Smooth muscle cell (in vitro differentiated cells): ENCODE results near the gene TMPRSS5. TPM values are rescaled to one million over a fixed set of nuclear protein-coding genes. Genes with fewer than 3 reads are reported as not detected.

Experiments used
- DNase-seq: peaks from one replicate; lab custom pipeline; 2025; ENCODE audit not compliant: unreplicated experiment; lab: John Stamatoyannopoulos, UW
- H2AFZ ChIP-seq: fragments of 200-600 bp; sonication (generic); 2 replicates; pipeline ENCODE4 v1.6.0; 2016; ENCODE audit warnings: antibody characterized with exemption, low read depth, mild to moderate bottlenecking
- H3F3A ChIP-seq: fragments of 200-600 bp; sonication (generic); 2 replicates; pipeline ENCODE4 v1.6.0; 2017; ENCODE audit warnings: antibody characterized with exemption, low read depth
- H3K27ac ChIP-seq: fragments of 200-600 bp; sonication (generic); 2 replicates; pipeline ENCODE4 v1.5.1; 2016; ENCODE audit warnings: low read depth, mild to moderate bottlenecking
- H3K27me3 ChIP-seq: fragments of 200-600 bp; sonication (generic); 2 replicates; pipeline ENCODE4 v1.6.1; 2016; ENCODE audit warnings: low read depth, mild to moderate bottlenecking
- H3K36me3 ChIP-seq: fragments of 200-600 bp; sonication (generic); 2 replicates; pipeline ENCODE4 v1.5.1; 2016; ENCODE audit warnings: low read depth
- H3K4me1 ChIP-seq: fragments of 200-600 bp; sonication (generic); 2 replicates; pipeline ENCODE4 v1.5.1; 2016; ENCODE audit warnings: low read depth
- H3K4me2 ChIP-seq: fragments of 200-600 bp; sonication (generic); 2 replicates; pipeline ENCODE4 v1.6.0; 2016; ENCODE audit warnings: mild to moderate bottlenecking
- H3K4me3 ChIP-seq: fragments of 200-600 bp; sonication (generic); 2 replicates; pipeline ENCODE4 v1.5.1; 2016; ENCODE audit warnings: mild to moderate bottlenecking
- H3K79me2 ChIP-seq: fragments of 200-600 bp; sonication (generic); 2 replicates; pipeline ENCODE4 v1.6.0; 2016; ENCODE audit warnings: low read depth, mild to moderate bottlenecking
- H3K9ac ChIP-seq: fragments of 200-600 bp; sonication (generic); 2 replicates; pipeline ENCODE4 v1.6.0; 2016; ENCODE audit warnings: low read depth
- H3K9me3 ChIP-seq: fragments of 200-600 bp; sonication (generic); replicated peaks from 2 replicates; pipeline ENCODE4 v1.5.1; 2016; ENCODE audit warnings: low read depth
- H4K20me1 ChIP-seq: fragments of 200-600 bp; sonication (generic); 2 replicates; pipeline ENCODE4 v1.6.0; 2016; ENCODE audit warnings: low read depth
- CTCF ChIP-seq: fragments of 200-600 bp; sonication (generic); IDR thresholded peaks from 2 replicates; pipeline ENCODE4 v1.5.1; 2017; ENCODE audit warnings: borderline replicate concordance, mild to moderate bottlenecking, antibody characterized with exemption; ENCODE audit not compliant: insufficient read depth, poor library complexity, severe bottlenecking
- WGBS: methylation state at CpG from one replicate; pipeline ENCODE4 v1.1.7; 2016; ENCODE audit warnings: low lambda C conversion rate; 5-methylcytosine and 5-hydroxymethylcytosine counted together
- polyA plus RNA-seq: library from polyadenylated mRNA; unstranded; fragments of >200 nt; fragmentation: Nextera tagmentation; extraction: Ambion mirVana; gene quantifications from 2 replicates; pipeline ENCODE4 v1.2.1, GENCODE V29; 2016
- total RNA-seq: library from RNA; depleted of rRNA; stranded (reverse); fragments of >200 nt; gene quantifications from 2 replicates; pipeline ENCODE4 v1.2.3, GENCODE V29; 2014

TMPRSS5 gene
- total and polyA plus RNA-seq, 2 experiments from 2014 or later, result 0.43 TPM; not detected in 1

DNA sequence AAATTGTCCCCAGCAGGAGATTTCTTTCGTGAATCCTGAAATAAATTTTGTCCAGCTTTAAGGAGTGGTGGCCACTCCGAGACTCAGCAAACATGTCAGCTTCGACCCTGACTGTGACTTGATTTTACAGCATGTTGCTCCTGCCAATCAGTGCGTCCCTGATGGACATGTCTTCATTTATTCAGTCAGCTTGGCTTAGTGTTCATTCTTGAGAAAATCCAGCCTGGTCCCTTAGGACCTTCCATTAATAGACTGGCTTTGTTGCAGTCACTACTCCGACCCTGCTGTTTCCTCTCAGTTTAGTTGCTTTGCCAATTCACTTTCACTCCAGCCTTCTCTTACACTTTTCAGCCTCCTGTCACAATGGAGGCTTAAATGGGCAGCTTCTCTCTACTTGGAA, 30.5 kb downstream of the TMPRSS5 start:
- 50% methylated on average over 5 of the region's 5 CpGs for WGBS
- no peaks in the 10 kb centered on the region for H3K79me2 ChIP-seq
- H3K27me3 ChIP-seq, result no peaks in the 10 kb centered on the region
- peaks cover 3% of the 10 kb centered on the region for H4K20me1 ChIP-seq
- H3K4me2 ChIP-seq, result peak overlapping the region; percentile 59
- H3K36me3 ChIP-seq, result no peaks in the 10 kb centered on the region
- peak overlapping the region; percentile 39 for H3K27ac ChIP-seq
- H3K4me1 ChIP-seq, result peaks cover 15% of the 10 kb centered on the region
- DNase-seq, result no peak
- H3K9ac ChIP-seq, result no peak overlapping the region
- H3F3A ChIP-seq, result peaks cover 12% of the 10 kb centered on the region
- no peak overlapping the region for H2AFZ ChIP-seq
- no peaks in the 10 kb centered on the region for H3K9me3 ChIP-seq
- no peak overlapping the region for H3K4me3 ChIP-seq
- TF ChIP-seq CTCF, result no peak

DNA sequence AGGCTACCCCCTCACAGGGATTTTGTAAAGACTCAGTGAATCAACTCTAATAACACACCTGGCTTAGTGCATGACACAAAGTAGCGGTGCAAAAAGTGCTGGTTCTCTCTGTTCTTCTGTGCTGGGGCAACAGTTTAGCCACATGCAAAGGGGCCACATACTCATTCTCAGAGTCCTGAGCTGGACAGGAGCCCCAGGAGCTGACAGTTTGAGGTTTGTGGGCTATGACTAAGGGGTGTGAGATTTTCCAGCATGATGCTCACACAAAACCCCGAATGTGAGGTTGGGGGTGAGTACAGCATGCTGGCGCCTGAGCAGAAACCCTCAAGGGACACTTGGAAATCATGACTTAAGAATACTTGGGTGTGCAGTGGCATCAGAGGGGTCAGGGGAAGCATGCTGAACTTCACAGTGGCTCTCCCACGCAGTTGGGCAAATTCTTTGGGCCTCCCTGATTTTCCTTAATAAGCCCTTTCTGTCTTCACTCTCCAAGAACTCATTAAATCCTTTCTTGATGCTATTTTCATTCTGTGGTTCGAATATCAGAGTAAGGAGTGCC, 31.0 kb downstream of the TMPRSS5 start:
- no peak overlapping the region for H3K9ac ChIP-seq
- no peak overlapping the region for H2AFZ ChIP-seq
- no peaks in the 10 kb centered on the region for H3K27me3 ChIP-seq
- H3K4me2 ChIP-seq, result peak overlapping the region; percentile 59
- peaks cover 3% of the 10 kb centered on the region for H4K20me1 ChIP-seq
- H3K36me3 ChIP-seq, result no peaks in the 10 kb centered on the region
- no peaks in the 10 kb centered on the region for H3K9me3 ChIP-seq
- WGBS, result 15% methylated on average over 5 of the region's 5 CpGs
- peaks cover 12% of the 10 kb centered on the region for H3F3A ChIP-seq
- peaks cover 15% of the 10 kb centered on the region for H3K4me1 ChIP-seq
- no peak overlapping the region for H3K4me3 ChIP-seq
- no peak for DNase-seq
- H3K27ac ChIP-seq, result peak overlapping the region; percentile 39
- H3K79me2 ChIP-seq, result no peaks in the 10 kb centered on the region
- TF ChIP-seq CTCF, result no peak

- H2AFZ ChIP-seq, result no peak overlapping the region
- DNase-seq, result no peak
Observed at GRCh38 chr11:113674397-113674685, 31.8 kb downstream of the TMPRSS5 start.

More at GRCh38 chr11:113674397-113674685, 31.8 kb downstream of the TMPRSS5 start:
- TF ChIP-seq CTCF, result no peak
- H3K4me1 ChIP-seq, result peaks cover 15% of the 10 kb centered on the region
- 86% methylated on average over 3 of the region's 3 CpGs for WGBS
- H3K4me3 ChIP-seq, result no peak overlapping the region
- H3K4me2 ChIP-seq, result peak overlapping the region; percentile 59
- H3K79me2 ChIP-seq, result no peaks in the 10 kb centered on the region
- peaks cover 12% of the 10 kb centered on the region for H3F3A ChIP-seq
- no peaks in the 10 kb centered on the region for H3K36me3 ChIP-seq
- no peaks in the 10 kb centered on the region for H3K27me3 ChIP-seq
- H3K9me3 ChIP-seq, result no peaks in the 10 kb centered on the region
- H3K9ac ChIP-seq, result no peak overlapping the region
- peaks cover 3% of the 10 kb centered on the region for H4K20me1 ChIP-seq
- H3K27ac ChIP-seq, result no peak overlapping the region
